ENCODE measurements around the gene OSBPL10.
"Not testable (repeated sequence)": the region's sequence is repeated elsewhere in the genome, so short reads cannot be mapped to it uniquely, and the experiment has no call there.

The OSBPL10 gene

DNA sequence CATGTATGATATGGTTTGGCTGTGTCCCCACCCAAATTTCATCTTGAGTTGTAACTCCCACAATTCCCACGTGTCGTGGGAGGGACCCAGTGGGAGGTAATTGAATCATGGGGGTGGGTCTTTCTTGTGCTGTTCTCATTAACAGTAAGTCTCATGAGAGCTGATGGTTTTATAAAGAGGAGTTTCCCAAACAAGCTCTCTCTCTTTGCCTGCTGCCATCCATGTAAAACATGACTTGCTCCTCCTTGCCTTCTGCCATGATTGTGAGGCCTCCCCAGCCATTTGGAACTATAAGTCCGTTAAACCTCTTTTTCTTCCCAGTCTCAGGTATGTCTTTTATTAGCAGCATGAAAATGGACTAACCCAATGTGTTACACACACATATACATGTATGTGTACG lies 291.5 kb downstream of the OSBPL10 start:
- DNase-seq = not testable (repeated sequence)

GRCh38 chr3:31688984-31689383 lies 292.1 kb downstream of the OSBPL10 start:
- DNase-seq = no peak

- no peak for DNase-seq
Observed at GRCh38 chr3:31687020-31687802, 293.9 kb downstream of the OSBPL10 start.

- DNase-seq = no peak
Observed at GRCh38 chr3:31680072-31680870, 300.8 kb downstream of the OSBPL10 start.

DNA sequence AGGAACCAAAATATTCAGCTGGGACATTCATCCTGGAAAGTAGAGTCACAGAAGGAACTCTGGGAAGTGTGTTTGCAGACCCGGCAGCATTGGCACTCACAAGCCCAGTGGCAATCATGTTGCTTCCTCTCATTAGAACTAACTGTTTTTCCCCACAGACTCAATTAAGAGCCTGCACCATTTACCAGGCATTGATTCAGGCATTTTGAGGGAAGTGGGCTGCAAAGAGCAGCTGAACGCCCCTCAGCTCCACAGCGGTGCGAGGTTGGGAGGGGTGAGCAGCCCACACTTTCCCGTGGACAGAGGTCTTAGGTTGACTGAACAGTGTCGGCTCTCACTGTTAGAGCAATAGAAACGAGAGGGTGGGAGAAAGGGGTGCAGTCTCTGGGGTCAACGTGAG lies 304.5 kb downstream of the OSBPL10 start:
- no peak for DNase-seq

DNA sequence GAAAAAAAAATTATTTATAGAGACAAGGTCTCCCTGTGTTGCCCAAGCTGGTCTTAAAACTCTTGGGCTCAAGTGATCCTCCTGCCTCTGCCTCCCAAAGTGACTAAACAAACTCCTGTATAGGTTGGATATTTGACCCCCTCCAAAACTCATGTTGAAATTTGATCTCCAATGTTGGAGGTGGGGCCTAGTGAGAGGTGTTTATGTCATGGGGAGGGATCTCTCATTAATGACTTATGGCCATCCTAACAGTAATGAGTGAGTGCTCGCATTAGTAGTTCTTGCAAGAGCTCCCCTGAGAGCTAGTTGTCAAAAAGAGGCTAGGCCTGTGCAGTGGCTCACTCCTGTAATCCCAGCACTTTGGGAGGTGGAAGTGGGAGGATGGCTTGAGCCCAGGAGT lies 307.1 kb downstream of the OSBPL10 start:
- no peak for DNase-seq

DNA sequence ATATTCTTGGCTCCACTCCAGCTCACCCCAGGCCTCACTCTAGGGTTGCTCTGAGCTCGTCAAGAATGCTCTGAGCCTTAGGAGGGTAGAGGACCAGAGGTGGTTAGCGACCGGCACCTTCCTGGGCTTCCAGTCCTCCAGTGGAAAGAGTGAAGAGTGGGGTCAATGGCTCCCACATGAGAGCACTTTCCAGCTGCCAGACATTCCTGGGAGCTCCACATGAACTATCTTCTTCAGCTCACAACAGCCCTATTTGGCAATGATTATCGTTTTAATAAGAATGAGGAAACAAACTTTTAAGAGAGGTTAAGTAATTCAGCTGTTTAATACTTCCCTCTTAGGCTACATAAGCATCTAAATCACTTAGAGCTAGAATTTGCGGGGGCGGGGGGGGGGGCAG lies 309.1 kb downstream of the OSBPL10 start:
- DNase-seq = no peak

GRCh38 chr3:31671451-31671850 lies 309.6 kb downstream of the OSBPL10 start:
- DNase-seq = no peak

- DNase-seq = no peak
Observed at GRCh38 chr3:31670722-31671121, 310.3 kb downstream of the OSBPL10 start.

- no peak for DNase-seq
Observed at GRCh38 chr3:31670136-31670535, 310.9 kb downstream of the OSBPL10 start.

- DNase-seq = no peak
Observed at GRCh38 chr3:31668242-31668641, 312.8 kb downstream of the OSBPL10 start.

DNA sequence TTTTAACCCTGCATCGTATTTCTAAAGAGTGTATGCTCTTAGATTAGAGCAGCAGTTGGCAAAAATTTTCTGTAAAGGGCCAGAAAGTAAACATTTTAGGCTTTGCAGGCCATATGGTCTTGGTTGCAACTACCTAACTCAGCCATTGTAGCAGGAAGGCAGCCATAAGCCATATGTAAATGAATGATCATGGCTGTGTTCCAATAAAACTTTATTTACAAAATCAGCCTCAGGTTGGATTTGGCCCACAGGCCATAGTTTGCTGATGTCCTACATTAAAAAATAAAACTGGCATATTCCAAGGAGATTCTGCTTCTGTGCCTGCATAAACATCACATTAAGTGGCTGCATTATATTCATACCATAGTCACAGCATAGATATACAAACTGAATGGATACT lies 313.5 kb downstream of the OSBPL10 start:
- no peak for DNase-seq

DNA sequence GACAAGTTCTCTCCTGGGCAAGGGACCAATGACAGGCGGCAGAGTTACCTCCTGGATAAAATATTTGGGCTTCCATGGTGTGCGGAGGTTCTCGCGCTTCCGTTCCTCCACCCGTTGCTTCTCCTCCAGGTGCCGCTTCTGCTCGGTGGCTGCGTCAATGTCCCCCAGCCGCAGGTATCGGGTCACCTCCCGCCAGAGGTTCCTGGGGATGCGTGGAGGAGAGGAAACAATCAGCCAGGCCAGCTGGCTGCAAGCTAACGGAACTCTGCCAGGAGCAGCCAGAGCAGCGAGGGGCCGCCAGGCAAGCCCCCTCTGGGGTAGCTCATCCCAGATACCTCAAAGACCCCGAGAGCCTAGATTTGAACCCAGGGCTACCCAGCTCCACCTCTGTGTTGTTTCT lies 317.0 kb downstream of the OSBPL10 start:
- no peak for DNase-seq

GRCh38 chr3:31661993-31662670 lies 318.9 kb downstream of the OSBPL10 start:
- DNase-seq = no peak

DNA sequence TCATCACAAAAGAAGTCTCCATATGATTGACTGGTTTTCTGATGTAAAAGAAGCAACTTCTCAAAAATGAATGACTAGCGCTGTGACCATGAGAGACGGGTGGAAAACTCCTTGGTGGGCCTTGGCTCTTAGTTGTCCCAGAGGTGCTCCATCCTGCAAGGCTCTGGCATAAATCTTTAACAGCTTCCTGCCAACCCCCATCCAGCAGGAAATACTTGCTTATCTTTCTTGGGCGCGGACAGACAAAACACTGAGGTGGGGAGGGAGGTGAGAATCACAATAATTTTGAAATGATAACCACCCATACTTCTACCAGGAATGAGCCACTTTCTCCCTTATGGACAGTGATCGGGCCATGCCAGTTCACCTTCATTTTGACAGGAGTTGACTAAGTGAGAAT lies 319.8 kb downstream of the OSBPL10 start:
- DNase-seq = no peak

DNA sequence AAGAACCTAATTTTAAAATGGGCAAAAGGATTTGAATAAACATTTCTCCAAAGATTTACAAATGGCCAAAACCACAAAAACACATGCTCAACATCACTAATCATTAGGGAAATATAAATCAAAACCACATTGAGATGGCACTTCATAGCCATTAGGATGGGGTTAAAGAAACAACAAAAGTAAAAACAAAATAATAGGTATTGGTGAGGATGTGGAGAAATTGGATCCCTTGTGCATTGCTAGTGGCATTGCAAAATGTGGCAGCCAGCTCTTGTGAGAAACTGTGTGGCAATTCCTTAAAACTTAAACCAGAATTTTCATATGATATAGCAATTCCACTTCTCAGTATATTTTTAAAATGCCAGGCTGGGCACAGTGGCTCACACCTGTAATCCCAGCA lies 321.8 kb downstream of the OSBPL10 start:
- DNase-seq = no peak

DNA sequence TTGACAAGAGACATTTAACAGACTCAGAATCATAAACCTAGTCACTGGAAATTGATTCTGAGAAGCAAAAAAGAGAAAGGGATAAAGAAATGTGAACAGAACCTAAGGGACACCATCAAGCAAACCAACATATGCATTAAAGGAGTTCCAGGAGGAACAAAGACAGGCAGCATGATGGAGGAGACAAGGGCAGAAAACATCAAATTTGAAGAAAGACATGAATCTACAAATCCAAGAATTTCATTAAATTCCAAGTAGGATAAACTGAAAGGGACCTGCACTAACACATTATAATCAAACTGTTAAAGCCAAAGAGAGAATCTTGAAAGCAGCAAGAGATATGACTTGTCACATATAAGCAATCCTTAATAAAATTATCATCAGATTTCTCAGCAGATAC lies 326.1 kb downstream of the OSBPL10 start:
- no peak for DNase-seq

- no peak for DNase-seq
Observed at GRCh38 chr3:31653464-31653863, 327.6 kb downstream of the OSBPL10 start.

- no peak for DNase-seq
Observed at GRCh38 chr3:31652296-31652695, 328.8 kb downstream of the OSBPL10 start.

- no peak for DNase-seq
Observed at GRCh38 chr3:31648286-31648968, 332.6 kb downstream of the OSBPL10 start.

- no peak for DNase-seq
Observed at GRCh38 chr3:31645256-31645655, 335.8 kb downstream of the OSBPL10 start.

GRCh38 chr3:31639828-31640227 lies 341.2 kb downstream of the OSBPL10 start:
- no peak for DNase-seq
